ENCODE results near the gene GAP43.
A peak's percentile ranks its signal among the peaks of the same experiment; 100 is the strongest.

GAP43 gene

GRCh38 chr3:115623044-115623868 lies at the start of gene GAP43:
Gene GAP43 (plus strand): TSS chr3:115623510. CDS start chr3:115623690, 180 bp downstream.
- DNase-seq (ENCODE audit: low spot score), result peak; percentile 26

- no peak for DNase-seq (ENCODE audit: low spot score)
Measured at GRCh38 chr3:115576325-115576875, 46.9 kb upstream of the GAP43 start.

GRCh38 chr3:115577000-115577399 lies 46.3 kb upstream of the GAP43 start:
- DNase-seq (ENCODE audit: low spot score), result no peak

- DNase-seq (ENCODE audit: low spot score), result no peak
Measured at GRCh38 chr3:115578331-115578730, 45.0 kb upstream of the GAP43 start.

GRCh38 chr3:115580566-115580965 lies 42.7 kb upstream of the GAP43 start:
- DNase-seq (ENCODE audit: low spot score), result no peak

- DNase-seq (ENCODE audit: low spot score), result no peak
Measured at GRCh38 chr3:115581362-115582135, 41.8 kb upstream of the GAP43 start.

GRCh38 chr3:115588201-115589115 lies 34.9 kb upstream of the GAP43 start:
- no peak for DNase-seq (ENCODE audit: low spot score)

- no peak for DNase-seq (ENCODE audit: low spot score)
Measured at GRCh38 chr3:115590873-115591272, 32.4 kb upstream of the GAP43 start.

GRCh38 chr3:115595611-115596275 lies 27.6 kb upstream of the GAP43 start:
- no peak for DNase-seq (ENCODE audit: low spot score)

GRCh38 chr3:115598216-115598615 lies 25.1 kb upstream of the GAP43 start:
- DNase-seq (ENCODE audit: low spot score), result no peak

GRCh38 chr3:115602194-115602593 lies 21.1 kb upstream of the GAP43 start:
- DNase-seq (ENCODE audit: low spot score), result no peak

GRCh38 chr3:115611630-115612029 lies 11.7 kb upstream of the GAP43 start:
- no peak for DNase-seq (ENCODE audit: low spot score)

- no peak for DNase-seq (ENCODE audit: low spot score)
Measured at GRCh38 chr3:115615001-115615814, 8.1 kb upstream of the GAP43 start.

- no peak for DNase-seq (ENCODE audit: low spot score)
Measured at GRCh38 chr3:115616461-115616860, 6.8 kb upstream of the GAP43 start.

- no peak for DNase-seq (ENCODE audit: low spot score)
Measured at GRCh38 chr3:115617591-115617990, 5.7 kb upstream of the GAP43 start.

- no peak for DNase-seq (ENCODE audit: low spot score)
Measured at GRCh38 chr3:115624029-115624741, 875 bp downstream of the GAP43 start.

- no peak for DNase-seq (ENCODE audit: low spot score)
Measured at GRCh38 chr3:115624901-115625300, 1.6 kb downstream of the GAP43 start.

GRCh38 chr3:115626006-115626409 lies 2.7 kb downstream of the GAP43 start:
- no peak for DNase-seq (ENCODE audit: low spot score)

- no peak for DNase-seq (ENCODE audit: low spot score)
Measured at GRCh38 chr3:115626721-115627120, 3.4 kb downstream of the GAP43 start.
